NCI-H446 treated with DMSO at 0.1 percent for 48 hours (cell line): ENCODE measurements around the gene POGLUT2.
A peak's percentile ranks its signal among the peaks of the same experiment; 100 is the strongest.

Source experiments
- DNase-seq: peaks from one replicate; lab custom pipeline; 2025; lab: John Stamatoyannopoulos, UW

The POGLUT2 gene

DNA sequence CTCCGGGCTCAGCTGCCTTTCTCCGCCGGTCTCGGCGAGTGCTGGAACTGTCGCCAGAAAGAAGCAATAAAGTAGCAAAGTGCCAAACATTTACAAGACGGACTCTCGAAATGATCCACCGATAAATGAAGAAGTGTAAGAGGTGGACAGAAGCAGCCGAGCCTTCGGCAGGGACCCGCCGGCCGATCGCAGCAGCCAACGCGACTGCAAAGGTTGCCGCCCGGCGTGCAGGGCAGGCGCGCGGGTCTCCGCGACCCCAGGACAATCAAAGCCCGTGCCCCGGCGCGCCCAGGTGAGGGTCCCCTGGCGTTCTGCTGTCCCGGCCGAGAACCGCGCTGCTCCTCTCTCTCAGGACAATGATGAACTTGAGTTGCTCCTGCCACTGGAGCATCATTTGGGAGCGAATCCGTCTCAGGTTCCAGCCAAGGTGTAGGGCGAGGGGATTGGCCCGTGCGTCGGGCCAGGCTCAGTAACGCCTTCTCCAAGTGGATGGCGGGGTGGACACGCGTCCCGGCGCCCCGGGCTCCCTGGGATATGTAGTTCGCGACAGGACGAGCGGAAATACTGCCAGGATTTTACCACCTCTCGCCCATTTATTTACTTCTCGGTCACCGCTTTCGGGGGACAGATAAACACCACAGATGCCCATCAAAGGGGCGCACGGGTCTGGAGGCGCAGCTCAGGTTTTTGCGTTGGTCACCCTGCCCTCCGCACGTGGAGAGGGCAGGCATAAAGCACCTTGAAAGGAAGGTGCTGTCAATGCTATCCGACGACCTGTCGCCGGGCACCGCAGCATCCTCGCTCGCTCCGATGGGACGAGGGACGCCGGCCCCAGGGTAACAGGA is at the start of gene POGLUT2, which contains the start of gene BIVM:
TSS of gene POGLUT2 (minus strand) at position 396 of the 845 bp plus-strand sequence. CDS start at position 90, 306 bp downstream.
TSS of gene BIVM (plus strand) at position 539 of the 845 bp plus-strand sequence. CDS start 8,149 bp downstream, outside the sequence.
- peak; percentile 61 for DNase-seq

DNA sequence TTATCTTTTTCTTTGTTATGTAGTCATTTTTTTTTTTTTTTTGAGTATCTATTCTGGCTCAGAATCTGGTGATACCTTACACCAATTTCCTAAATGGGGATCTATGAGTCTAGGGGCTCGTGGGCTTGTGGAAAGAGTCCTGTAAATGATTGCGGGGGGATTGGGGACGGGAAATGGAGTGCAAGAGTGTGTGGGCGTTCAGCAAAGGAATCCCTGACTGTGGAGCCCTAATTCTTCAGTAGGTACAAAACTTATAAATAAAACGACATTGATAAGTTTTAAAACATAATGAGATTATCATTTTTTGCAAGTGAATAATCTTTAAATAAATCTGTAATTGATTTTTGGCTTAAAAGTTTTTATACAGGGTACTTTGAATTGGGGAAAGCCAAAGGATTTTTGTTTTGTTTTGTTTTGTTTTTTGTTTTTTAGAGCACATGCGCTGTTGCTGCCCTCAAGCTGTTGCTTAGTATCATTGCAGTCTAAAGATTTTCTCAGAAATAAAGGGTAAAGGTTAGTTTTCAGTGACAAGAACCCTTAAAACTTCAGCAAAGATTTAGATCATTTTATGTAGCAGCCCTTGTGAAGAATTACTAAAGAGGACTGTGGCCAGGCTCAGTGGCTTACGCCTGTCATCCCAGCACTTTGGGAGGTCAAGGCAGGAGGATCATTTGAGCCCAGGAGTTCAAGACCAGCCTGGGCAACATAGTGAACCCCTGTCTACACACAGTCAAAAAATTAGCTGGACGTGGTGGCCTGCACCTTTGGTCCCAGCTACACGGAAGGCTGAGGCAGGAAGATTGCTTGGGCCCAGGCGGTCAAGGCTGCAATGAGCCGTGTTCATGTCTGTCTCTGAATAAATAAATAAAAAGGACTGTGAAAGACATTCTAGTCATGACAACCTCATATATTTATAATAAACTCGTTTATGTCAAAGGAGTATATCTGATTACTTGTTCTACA is 48.8 kb upstream of the POGLUT2 start:
- DNase-seq = no peak

DNA sequence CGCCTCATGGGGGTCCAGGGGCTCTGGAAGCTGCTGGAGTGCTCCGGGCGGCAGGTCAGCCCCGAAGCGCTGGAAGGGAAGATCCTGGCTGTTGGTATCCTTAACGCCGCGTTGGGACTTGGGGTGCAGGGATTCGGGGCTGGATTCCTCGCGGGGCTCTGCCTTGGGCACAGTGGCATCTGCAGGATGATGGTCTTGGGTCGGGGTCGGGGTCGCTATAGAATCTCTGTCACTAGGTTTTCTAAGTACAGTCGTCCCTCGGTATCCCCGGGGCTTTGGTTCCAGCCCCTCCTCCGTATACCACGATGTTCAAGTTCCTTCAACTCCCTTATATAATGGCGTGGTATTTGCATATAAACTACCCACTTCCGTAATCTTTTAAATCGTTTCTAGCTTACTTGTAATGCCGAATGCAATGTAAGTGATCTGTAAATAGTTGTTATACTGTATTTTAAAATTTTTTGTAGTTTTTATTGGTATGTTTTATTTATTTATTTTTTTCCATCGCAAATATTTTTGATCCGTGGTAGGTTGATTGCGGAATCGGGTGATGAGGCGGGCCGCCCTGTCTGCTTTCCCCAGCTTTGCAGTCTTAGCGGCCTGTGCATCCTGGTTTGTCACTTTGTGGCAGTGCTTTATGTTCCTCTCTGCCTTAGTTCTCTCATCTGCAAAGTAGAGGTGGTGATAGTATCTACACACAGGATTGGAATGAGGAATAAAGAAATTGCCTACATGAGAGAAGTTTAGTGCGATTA is 47.7 kb upstream of the POGLUT2 start:
- DNase-seq = no peak

DNA sequence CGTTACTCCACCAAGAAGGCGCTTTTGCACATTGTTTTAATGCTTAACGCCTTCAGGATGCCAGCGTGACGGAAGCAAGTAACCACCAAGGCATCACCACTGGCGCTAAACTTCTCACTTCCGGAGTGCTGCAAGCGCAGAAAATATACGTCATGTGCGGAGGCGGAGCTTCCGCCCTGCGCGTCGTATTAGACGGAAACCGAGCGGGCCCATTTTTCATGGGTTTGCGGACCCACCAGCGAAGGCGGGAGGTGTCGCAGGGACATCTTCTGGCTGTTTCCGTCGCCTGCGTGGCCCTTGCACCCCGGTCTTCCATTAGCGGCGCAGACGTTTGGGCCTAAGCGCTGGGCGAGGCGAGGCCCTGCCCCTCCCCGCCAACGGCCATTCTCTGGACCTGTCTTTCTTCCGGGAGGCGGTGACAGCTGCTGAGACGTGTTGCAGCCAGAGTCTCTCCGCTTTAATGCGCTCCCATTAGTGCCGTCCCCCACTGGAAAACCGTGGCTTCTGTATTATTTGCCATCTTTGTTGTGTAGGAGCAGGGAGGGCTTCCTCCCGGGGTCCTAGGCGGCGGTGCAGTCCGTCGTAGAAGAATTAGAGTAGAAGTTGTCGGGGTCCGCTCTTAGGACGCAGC is 47.0 kb upstream of the POGLUT2 start, which contains the start of gene ERCC5:
TSS of gene ERCC5 (plus strand) at position 403 of the 631 bp plus-strand sequence. CDS start 235 bp downstream, outside the sequence.
- peak; percentile 75 for DNase-seq

DNA sequence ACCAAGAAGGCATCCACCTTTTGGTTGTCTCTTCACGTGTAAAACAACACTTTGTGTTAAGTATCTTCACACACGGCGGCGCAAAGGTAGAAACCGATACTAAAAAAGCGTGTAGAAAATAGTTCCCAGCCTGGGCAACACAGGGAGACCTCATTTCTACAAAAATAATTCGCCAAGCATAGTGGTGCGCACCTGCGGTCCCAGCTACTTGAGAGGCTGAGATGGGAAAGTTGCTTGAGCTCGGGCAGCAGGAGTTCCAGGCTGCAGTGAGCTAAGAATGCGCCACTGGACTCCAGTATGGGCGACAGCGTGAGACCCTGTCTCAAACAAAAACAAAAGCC is 46.5 kb upstream of the POGLUT2 start:
- no peak for DNase-seq

DNA sequence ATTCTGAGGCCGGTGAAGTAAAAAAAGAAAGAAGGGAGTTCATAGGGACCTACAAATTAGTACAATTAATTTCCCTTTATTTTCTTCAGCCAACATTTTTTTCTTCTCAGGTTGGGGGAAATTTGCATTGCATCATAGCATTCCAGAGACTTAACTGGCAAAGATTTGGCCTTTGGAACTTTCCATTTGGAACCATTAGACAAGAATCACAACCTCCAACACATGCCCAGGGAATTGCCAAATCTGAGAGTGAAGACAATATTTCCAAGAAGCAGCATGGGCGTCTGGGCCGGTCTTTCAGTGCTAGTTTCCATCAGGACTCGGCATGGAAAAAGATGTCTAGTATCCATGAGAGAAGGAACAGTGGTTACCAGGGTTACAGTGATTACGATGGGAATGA is 40.7 kb upstream of the POGLUT2 start:
- no peak for DNase-seq

DNA sequence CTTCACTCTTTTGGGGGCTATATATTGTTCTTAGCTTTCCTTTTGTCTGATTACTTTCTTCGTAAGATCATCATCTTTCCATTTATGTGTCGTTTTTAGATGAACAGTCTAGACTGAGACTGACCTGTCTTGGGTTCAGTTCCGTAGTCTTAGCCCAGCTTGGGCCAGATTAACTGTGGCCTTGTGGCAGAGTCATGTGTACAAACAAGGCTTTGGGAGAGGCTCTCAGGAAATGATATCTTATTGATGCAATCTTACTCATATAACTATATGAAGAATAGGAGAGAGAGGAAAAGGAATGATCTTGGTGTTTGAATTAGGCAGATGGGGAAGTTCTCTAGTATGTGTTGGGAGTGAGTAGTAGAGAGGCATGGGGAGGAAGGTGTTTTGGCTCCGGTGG is 40.2 kb upstream of the POGLUT2 start:
- no peak for DNase-seq

DNA sequence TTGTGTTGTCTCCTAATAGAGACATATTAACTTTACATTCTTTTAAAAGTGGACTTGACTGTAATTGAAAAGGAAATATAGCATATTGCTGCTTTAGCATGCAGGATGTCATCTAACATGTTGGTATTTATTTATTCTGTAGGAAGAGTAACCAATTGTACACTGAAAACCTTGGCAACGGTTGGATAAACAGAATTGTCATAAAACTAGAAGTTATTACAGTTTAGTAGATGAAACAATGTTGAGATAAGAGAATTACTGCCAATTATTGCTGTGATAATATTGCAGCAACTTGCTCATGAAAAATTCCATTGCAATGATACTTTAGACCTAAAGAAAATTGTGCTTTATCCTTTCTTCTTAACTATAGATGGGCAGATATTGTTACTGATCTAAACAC is 39.5 kb upstream of the POGLUT2 start:
- DNase-seq = no peak

DNA sequence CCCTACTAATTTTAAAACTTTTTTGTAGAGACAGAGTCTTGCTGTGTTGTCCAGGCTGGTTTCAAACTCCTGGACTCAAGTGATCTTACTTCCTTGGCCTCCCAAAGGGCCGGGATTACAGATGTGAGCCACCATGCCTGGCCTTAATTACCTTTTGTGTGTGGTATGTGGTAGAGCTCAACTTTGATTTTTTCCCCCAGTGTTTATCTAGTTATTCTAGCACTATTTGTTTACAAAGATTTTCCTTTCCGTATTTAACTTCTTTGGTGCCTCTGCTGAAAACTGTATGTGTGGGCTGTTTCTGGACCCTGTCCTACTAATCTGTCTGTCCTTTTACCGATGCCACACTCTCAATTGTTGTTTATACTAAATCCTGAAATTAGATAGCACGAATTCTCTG is 37.7 kb upstream of the POGLUT2 start:
- no peak for DNase-seq

DNA sequence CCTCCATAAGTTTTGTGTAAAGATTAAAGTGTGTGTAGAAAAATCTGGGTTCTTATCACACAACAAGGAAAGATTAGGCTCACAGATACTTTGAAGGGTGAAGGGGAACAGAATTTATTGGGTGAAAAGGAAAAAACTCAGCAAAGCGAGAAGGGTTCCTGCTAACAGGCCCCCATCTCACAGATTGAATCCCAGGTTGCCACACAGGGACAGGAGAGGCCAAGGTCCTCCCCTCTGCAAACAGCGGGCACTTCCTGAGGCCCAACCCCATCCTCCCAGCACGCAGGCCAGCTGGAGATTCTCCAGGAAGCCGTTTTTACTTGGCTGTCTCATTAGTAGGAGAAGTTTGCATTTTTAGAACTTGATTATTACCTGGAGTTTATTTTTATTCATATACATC is 31.9 kb upstream of the POGLUT2 start:
- DNase-seq = no peak

DNA sequence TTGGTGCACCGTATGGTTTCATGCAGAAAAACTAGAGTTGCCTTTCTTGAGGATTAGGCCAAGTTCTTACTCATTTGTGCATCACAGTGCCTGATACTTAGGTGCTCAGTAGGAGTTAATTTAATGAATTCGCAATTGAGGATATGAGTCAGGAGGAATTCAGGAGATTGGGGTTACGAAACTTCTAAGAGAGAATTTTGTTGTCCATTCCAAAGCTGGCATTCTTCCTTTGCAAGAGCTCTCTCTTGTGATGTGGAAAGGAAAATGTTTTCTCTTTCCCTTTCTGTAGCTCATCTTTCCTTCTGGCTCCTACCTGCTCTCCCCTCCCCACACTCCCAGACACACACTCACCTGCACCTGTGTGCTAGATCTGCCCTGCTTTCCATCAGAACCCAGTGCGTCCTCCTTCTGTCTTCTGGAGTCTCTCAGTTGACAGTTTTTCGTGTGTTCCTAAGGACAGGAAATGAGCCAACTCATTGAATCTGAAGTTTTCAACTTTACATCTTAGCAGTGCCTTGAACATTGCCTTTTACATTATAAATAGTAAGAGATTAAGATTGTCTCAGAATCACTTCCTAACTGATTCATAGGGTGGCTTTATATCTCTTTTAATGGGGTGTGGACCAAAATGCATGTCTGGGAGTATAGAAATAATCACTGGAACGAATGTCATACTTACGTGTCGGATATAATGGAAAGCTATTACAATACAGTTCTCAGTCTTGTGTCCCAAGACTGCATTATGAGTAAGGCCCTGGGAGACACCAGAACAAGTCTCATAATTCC is 27.3 kb upstream of the POGLUT2 start:
- no peak for DNase-seq

DNA sequence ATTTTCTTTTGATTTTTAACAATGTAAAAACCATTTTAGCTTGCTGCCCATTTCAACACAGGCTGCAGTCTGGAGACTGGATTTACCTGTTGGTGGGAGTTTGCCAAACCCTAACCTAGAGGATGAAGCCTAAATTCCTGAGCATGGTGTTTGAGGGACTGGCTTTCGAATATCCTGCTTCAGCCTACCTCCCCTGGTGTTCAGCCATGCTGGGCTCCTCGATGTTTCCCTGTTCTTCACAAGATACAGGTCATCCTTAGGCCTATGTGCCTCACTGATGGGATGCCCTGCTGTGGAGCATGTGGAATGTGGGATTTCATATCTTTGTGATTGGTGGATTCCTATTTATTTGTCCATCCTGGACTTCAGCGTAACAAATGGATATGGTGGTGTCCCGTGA is 26.6 kb upstream of the POGLUT2 start:
- no peak for DNase-seq

DNA sequence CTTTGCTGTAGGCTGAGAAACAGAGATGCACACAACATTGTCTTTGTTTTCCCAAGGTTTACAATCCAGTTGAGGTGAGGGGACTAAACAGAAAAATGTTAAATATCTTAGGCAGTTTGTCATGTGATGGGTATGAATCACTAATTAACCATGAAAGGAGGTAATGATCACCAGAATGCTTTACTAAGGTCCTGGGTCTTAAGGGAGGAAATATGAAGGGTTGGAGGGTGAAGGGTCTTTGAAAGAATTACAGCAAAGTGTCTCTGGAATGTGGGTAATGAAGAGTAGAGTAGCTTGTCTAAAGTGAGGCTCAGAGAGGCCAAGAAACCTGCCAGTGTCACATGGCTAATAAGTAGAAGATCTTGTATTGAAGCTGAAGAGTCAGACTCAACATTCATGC is 19.1 kb upstream of the POGLUT2 start:
- no peak for DNase-seq

DNA sequence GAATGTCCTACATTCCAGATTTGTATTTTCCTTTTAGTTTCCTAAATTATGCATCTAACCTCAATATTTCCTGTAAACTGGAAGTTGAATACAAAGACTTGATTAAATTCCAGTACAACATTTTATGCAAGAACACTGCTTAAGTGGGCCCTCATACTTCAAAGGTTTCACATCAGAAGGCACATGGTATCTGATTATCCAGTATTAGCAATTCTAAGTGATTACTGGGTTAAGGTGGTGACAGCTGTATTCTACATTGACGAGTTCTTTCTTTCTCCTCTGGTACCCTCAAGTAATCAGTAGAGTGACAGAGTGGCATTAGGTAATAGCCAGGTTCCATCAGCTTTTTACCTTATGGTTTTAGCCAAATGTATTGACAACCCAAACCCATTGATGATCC is 18.5 kb upstream of the POGLUT2 start:
- no peak for DNase-seq

DNA sequence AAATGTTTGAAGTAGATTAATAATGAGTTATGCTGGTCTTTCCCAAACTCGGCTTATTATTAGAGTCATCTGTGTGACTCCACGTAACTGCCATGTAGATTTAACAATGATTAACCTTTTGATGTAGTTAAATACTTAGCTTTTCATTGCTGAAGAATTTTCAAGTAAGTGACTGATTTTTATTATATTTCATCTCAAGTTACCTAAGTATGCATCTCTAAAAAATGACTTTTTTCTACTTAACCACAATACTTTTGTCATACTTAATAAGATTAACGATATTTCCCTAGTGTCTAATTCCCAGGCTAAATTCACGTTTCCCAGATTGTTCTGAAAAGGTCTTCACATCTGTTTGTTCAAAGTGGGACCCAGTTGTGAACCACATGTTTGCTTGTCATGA is 17.9 kb upstream of the POGLUT2 start:
- DNase-seq = no peak

DNA sequence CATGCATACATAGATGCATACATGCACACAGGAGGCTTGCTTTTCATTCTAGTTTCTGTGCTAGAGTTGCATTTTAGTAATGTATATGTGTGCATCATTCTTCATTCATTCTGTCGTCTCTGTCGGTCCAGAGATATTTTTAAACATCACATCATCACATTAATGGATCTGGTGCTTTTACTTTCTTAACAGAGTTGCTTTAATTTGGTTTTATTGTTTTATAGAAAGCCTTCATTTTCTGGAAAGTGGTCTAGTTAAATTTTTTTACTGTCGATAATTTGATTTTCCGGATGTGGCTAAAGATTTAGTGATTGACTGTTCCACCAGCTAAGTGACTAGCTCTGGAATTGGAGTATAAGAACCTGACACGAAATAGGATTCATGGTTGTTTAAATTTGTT is 17.0 kb upstream of the POGLUT2 start:
- no peak for DNase-seq

DNA sequence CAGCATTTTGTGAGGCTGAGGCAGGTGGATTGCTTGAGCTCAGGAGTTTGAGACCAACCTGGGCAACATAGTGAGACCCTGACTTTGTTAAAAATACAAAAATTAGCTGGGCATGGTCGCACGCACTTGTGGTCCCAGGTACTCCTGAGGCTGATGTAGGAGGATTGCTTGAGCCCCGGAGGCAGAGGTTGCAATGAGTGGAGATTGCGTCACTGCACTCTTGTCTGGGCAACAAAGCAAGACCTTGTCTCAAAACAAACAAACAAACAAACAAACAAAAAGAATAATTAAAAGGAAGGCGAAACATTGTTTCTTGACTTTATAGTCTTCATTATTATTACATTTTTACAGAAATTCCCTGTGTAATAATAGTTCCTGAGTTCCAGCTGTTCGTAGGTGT is 16.0 kb upstream of the POGLUT2 start:
- no peak for DNase-seq

DNA sequence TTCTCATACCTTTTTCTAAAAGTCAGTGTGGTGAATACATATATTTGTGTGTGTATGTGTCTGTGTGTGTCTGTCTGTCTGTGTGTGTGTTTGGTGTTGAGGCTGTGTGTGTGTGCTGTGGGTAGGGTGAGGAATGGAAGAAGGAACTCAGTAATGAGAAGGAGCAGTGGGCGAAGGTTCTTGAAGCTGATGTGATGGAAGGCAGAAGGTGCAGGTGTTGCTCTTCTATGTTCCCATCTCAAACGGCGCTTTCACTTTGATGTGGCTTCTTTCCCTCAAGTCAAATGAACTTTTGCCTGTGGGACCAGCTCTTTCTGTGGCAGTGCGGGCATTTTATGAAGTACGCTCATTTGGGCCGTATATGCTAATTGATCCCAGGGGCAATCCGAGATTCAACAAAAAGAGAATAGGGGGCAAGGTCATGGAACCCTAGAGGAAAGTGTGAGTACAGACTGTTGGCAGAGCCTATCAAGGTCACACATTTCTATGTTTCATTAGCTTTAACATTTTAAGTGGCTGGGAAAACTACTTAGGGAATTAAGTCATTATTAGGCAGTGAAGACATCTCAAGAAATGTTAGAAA is 15.3 kb upstream of the POGLUT2 start:
- DNase-seq = no peak

DNA sequence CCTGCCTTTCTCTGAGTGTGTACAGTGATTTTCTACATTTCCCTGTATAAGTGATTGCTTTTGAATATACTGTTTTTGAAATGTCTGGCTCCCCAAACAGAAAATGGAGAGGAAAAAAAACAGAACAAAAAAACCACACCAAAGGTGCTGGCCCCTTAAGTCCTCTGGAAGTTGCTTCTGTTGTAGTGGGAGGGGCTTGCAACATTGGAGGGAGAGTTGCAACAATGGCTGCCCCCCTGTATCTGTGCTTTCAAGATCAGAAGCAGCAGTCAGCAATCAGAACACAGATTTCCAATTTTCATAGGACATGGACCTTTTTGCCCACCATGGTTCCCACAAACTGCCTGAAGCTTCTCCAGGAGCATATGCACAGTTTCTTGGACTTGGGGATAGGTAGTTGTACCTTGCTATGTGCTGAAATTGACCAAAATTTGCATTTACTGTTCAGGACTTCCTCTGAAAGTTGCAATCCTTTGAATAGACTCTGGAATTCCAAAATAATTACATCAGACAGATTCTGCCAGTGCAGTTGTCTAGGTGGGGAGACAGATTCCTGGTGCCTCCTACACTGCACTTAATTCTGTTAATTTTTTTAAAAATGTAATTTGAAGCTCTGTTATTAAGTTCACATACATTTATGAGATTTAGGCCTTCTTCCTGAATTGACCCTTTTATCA is 14.0 kb upstream of the POGLUT2 start:
- DNase-seq = no peak

DNA sequence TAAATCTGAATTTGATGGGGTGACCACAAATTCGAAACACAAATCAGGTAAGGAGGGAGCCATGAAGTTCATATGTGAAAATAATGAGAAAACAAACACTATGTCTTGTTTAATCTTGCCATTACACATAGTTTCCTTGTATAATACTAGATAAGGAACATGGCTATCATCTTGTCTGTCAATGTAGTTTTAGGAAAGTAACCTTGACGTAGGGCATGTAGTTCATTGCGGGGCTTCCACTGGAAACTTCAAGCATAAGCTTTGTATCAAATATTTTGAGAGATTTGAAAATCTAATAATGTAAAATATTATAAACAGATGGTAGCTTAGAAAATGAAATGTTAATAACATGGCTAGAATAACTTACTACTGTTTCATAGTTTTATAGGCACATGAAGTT is 8.9 kb upstream of the POGLUT2 start:
- no peak for DNase-seq
